Small intestine (tissue), 7 donors: Measurements from ENCODE around the gene CTNNBIP1. TPM values are rescaled to one million over a fixed set of nuclear protein-coding genes. Genes with fewer than 3 reads are reported as not detected.

Experiments used
- DNase-seq, 2 donors: peaks; one replicate each; pipeline versions ENCODE4 v3.0.0 to v3.0.0-alpha.2; 2013
- FAIRE-seq: peaks from 2 replicates; lab custom pipeline; 2012; peaks lifted over from hg19 to GRCh38; lab: Jason Lieb, UNC
- H3K27ac ChIP-seq, 3 donors: one replicate each; pipeline ENCODE4 v1.5.1; 2013; ENCODE audit warnings: low read length in 2 of 3, mild to moderate bottlenecking in 2 of 3, control low read depth in 1 of 3, inconsistent platforms in 1 of 3, low read depth in 1 of 3, moderate library complexity in 1 of 3
- H3K27me3 ChIP-seq, 3 donors: one replicate each; pipeline ENCODE4 v1.6.1; 2013; ENCODE audit warnings: low read length in 3 of 3, inconsistent platforms in 1 of 3; ENCODE audit not compliant: control insufficient read depth in 3 of 3, insufficient read depth in 3 of 3
- H3K36me3 ChIP-seq, 3 donors: one replicate each; pipeline ENCODE4 v1.6.1; 2013; ENCODE audit warnings: low read length in 3 of 3, inconsistent platforms in 1 of 3, low read depth in 1 of 3, mild to moderate bottlenecking in 1 of 3, moderate library complexity in 1 of 3; ENCODE audit not compliant: control insufficient read depth in 3 of 3, insufficient read depth in 2 of 3
- H3K4me1 ChIP-seq, 3 donors: one replicate each; pipeline ENCODE4 v1.6.1; 2013; ENCODE audit warnings: low read length in 2 of 3, inconsistent platforms in 1 of 3, low read depth in 1 of 3, mild to moderate bottlenecking in 1 of 3, moderate library complexity in 1 of 3; ENCODE audit not compliant: control insufficient read depth in 3 of 3, insufficient read depth in 2 of 3
- H3K4me3 ChIP-seq, 3 donors: one replicate each; pipeline ENCODE4 v1.5.1; 2013; ENCODE audit warnings: low read length in 3 of 3, control low read depth in 1 of 3, inconsistent platforms in 1 of 3, low read depth in 1 of 3, mild to moderate bottlenecking in 1 of 3, moderate library complexity in 1 of 3
- H3K9me3 ChIP-seq, 2 donors: one replicate each; pipeline ENCODE4 v1.6.1; 2013; ENCODE audit warnings: low read depth in 1 of 2, low read length in 1 of 2; ENCODE audit not compliant: control insufficient read depth in 2 of 2, insufficient read depth in 1 of 2
- WGBS, 3 donors: extraction: QIAGEN DNeasy Blood & Tissue Kit; methylation state at CpG; one replicate each; pipeline ENCODE4 v1.1.7; 2013; 5-methylcytosine and 5-hydroxymethylcytosine counted together
- polyA plus RNA-seq, 4 donors: library from polyadenylated mRNA; stranded (reverse) in 3 of 4; unstranded in 1 of 4; fragments of 200-250 nt in 3 of 4; fragments of 120-200 nt in 1 of 4; gene quantifications; one replicate each; pipeline versions ENCODE4 v1.2.1 to v1.2.3, GENCODE V29; 2013
- donor health status: healthy with polysubstance abuse.
- donor health status: control.
- donor health status: control.
- donor health status: Bipolar disorder and iron deficiency.
- donor health status: healthy.

The CTNNBIP1 gene
- polyA plus RNA-seq, 4 donors, result 19.5 to 24.8 (median 22.1) TPM

DNA sequence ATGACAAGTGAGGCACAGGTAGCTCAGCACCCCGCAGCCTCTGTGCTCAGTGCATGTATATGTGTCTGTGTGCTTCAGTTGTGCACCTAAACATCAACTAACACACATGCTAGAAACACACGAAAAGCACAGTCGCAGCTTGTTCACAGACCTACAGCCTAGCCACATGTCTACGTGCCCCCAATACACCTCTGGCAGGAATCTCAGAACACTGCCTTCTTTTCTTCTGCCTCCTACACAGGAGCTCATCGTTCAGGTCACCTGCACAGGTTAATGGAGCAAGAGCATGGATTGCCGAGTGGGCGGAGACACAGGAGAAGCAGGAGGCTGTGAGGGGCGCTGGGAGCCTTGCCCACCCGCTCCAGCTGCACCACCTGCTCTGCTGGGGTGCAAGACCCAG lies 31.7 kb downstream of the CTNNBIP1 start:
- H3K4me3 ChIP-seq, result no peak overlapping the region
- no peak overlapping the region for H3K27ac ChIP-seq
- peaks cover 0 to 32% (median 0%) of the 10 kb centered on the region in 3 donors for H3K36me3 ChIP-seq
- peaks cover 0 to 7% (median 0%) of the 10 kb centered on the region in 3 donors for H3K4me1 ChIP-seq
- no peaks in the 10 kb centered on the region for H3K27me3 ChIP-seq
- no peaks in the 10 kb centered on the region for H3K9me3 ChIP-seq
- no peak for FAIRE-seq
- 56 to 90% (median 73%) methylated on average over 9 of the region's 9 CpGs for WGBS, 3 donors
- no peak for DNase-seq

DNA sequence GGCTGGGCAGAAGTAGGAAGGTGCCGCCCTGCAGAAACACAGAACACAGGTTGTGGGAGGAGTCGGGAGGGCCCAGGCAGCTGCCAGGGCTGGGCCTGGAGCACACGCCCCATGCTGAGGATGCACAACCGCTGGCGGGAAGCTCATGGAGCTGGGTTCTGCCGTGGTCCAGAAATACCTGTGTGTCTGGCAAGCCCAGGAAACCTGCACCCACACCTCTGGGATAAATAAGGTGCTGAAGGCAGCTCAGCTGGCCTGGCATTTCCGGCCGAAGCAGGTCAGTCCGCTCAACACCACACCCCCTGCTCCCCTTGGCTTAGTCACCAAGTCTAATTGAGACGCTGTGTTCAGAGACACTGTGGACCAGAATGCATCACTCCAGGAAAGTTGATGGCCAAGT lies 32.1 kb downstream of the CTNNBIP1 start:
- H3K27me3 ChIP-seq, result no peaks in the 10 kb centered on the region
- 11 to 70% (median 28%) methylated on average over 10 of the region's 10 CpGs for WGBS, 3 donors
- FAIRE-seq (no peak), DNase-seq (peak; percentile 29 to 75)
- peaks cover 0 to 10% (median 3%) of the 10 kb centered on the region in 3 donors for H3K4me1 ChIP-seq
- H3K9me3 ChIP-seq, result no peaks in the 10 kb centered on the region
- peaks cover 0 to 30% (median 0%) of the 10 kb centered on the region in 3 donors for H3K36me3 ChIP-seq
- H3K27ac ChIP-seq, result peak overlapping the region in 1 of 3 donors; percentile 23
- no peak overlapping the region for H3K4me3 ChIP-seq

DNA sequence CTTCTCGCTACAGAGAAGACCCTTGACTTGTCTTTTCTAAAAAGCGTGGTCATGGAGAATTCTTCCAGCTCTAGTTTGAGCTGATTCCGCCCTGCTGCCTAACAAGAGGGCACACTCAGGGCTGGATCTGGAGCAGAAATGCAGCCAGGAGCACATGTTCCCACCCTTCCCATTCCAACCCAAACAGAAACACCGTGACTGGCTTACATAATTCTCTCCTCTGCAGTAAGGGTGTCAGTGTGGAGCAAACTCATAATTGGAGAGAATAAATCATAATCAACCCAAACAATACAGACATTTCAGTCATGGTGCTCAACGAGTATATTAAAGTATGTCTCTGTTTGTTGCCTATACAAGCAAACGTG lies 34.5 kb downstream of the CTNNBIP1 start:
- Histone ChIP-seq H3K36me3 (peaks cover 0 to 37% (median 0%) of the 10 kb centered on the region in 3 donors), H3K9me3 (no peaks in the 10 kb centered on the region), H3K27ac (no peak overlapping the region), H3K4me1 (peaks cover 0 to 10% (median 4%) of the 10 kb centered on the region in 3 donors), H3K4me3 (no peak overlapping the region), H3K27me3 (no peaks in the 10 kb centered on the region)
- DNase-seq, result no peak
- 76 to 90% (median 81%) methylated on average over 6 of the region's 6 CpGs for WGBS, 3 donors
- no peak for FAIRE-seq

DNA sequence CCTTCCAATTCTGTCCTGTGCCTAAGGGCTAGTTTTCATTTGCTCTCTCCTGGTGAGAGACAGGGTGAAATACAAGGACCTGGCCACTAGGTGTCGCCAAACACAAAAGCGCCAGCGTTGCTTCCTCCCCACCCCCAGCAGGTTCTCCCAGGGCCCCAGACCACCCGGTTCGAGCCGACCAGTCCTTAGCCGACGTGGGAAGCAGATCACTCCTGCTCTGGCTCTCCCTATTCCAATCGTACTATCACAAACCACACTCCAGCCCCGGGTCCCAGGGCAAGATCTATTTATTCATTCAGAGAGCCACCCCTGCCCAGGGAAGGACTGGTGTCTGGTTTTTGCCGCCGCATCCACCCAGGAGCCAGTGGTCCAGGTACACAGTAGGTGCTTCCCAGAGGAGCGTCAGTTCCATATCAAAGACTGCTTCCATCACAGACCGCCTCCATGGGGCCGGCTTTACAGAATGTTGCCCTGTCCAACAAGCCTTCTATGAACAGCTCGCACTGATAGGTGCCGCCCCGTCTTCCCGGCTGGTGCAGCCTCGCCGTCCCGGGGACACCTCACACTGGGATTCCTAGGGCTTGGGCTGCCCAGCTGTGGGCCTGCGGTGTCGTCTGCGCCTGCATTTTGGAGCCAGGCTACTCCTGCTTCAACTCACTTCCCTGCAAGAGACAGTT lies 35.0 kb downstream of the CTNNBIP1 start:
- DNase-seq (peak; percentile 83 to 84), FAIRE-seq (no peak)
- Histone ChIP-seq H3K27ac (peak overlapping the region in 2 of 3 donors; percentile 95 to 96), H3K36me3 (peaks cover 0 to 41% (median 0%) of the 10 kb centered on the region in 3 donors), H3K4me1 (peaks cover 0 to 10% (median 4%) of the 10 kb centered on the region in 3 donors), H3K27me3 (no peaks in the 10 kb centered on the region), H3K9me3 (no peaks in the 10 kb centered on the region), H3K4me3 (peak overlapping the region in 1 of 3 donors; percentile 18)
- 28 to 34% (median 32%) methylated on average over 25 of the region's 25 CpGs for WGBS, 3 donors

DNA sequence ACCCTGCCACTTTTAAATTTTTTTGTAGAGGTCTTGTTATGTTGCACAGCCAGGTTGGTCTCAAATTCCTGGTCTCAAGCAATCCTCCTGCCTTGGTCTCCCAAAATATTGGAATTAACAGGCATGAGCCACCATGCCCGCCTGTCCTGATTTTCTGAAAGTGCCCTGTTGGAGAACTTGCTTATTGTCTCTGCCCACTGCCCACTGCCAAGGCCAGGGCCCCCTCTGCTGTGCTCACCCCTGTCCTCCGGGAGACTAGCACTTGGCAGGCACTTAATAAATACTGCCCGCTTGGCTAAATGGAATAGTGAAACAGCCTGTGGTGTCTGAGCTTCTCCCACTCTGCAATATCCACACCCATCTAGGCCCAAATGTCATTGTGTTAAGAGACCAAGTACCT lies 35.7 kb downstream of the CTNNBIP1 start:
- H3K4me3 ChIP-seq, result no peak overlapping the region
- no peaks in the 10 kb centered on the region for H3K9me3 ChIP-seq
- no peaks in the 10 kb centered on the region for H3K27me3 ChIP-seq
- WGBS, 3 donors, result 58 to 77% (median 73%) methylated on average over 3 of the region's 3 CpGs
- peak overlapping the region in 2 of 3 donors; percentile 95 to 96 for H3K27ac ChIP-seq
- DNase-seq, result peak in 1 of 2 donors; percentile 17
- H3K4me1 ChIP-seq, result peaks cover 0 to 10% (median 4%) of the 10 kb centered on the region in 3 donors
- no peak for FAIRE-seq
- peaks cover 0 to 47% (median 0%) of the 10 kb centered on the region in 3 donors for H3K36me3 ChIP-seq

- WGBS, 3 donors, result 35 to 73% (median 52%) methylated on average over 5 of the region's 5 CpGs
- peak in 1 of 2 donors; percentile 70 for DNase-seq
- H3K9me3 ChIP-seq, result no peaks in the 10 kb centered on the region
- no peak overlapping the region for H3K4me3 ChIP-seq
- H3K36me3 ChIP-seq, result peaks cover 0 to 51% (median 0%) of the 10 kb centered on the region in 3 donors
- H3K27me3 ChIP-seq, result no peaks in the 10 kb centered on the region
- peaks cover 0 to 10% (median 4%) of the 10 kb centered on the region in 3 donors for H3K4me1 ChIP-seq
- H3K27ac ChIP-seq, result peak overlapping the region in 2 of 3 donors; percentile 95 to 96
- FAIRE-seq, result no peak
These were observed 36.1 kb downstream of the CTNNBIP1 start for GRCh38 chr1:9873992-9874391.

- H3K9me3 ChIP-seq, result no peaks in the 10 kb centered on the region
- FAIRE-seq (no peak), DNase-seq (peak; percentile 30 to 97)
- no peak overlapping the region for H3K4me3 ChIP-seq
- 30 to 69% (median 54%) methylated on average over 5 of the region's 5 CpGs for WGBS, 3 donors
- H3K27me3 ChIP-seq, result no peaks in the 10 kb centered on the region
- peak overlapping the region in 2 of 3 donors; percentile 95 to 96 for H3K27ac ChIP-seq
- peaks cover 0 to 54% (median 0%) of the 10 kb centered on the region in 3 donors for H3K36me3 ChIP-seq
- H3K4me1 ChIP-seq, result peaks cover 0 to 10% (median 4%) of the 10 kb centered on the region in 3 donors
These were observed 36.7 kb downstream of the CTNNBIP1 start for GRCh38 chr1:9873385-9873784.

GRCh38 chr1:9872430-9873165 lies 37.5 kb downstream of the CTNNBIP1 start:
- Histone ChIP-seq H3K27me3 (no peaks in the 10 kb centered on the region), H3K36me3 (peaks cover 0 to 59% (median 0%) of the 10 kb centered on the region in 3 donors), H3K9me3 (no peaks in the 10 kb centered on the region), H3K27ac (peak overlapping the region in 2 of 3 donors; percentile 85 to 96), H3K4me1 (peaks cover 0 to 10% (median 4%) of the 10 kb centered on the region in 3 donors), H3K4me3 (no peak overlapping the region)
- DNase-seq, result peak in 1 of 2 donors; percentile 90
- WGBS, 3 donors, result 42 to 67% (median 53%) methylated on average over 10 to 11 of the region's 11 CpGs
- no peak for FAIRE-seq
